SJSA1 (cell line): Measurements from ENCODE around the gene ZNF780B. TPM values are rescaled to one million over a fixed set of nuclear protein-coding genes. Genes with fewer than 3 reads are reported as not detected.

Experiments used
- DNase-seq, 2 experiments: peaks; one replicate each; pipeline ENCODE4 v3.0.0-alpha.2; 2015 to 2020; ENCODE audit warnings: low spot score in 2 of 2, low read depth in 1 of 2
- H3K27ac ChIP-seq: fragments of 250-450 bp; sonication (Bioruptor Pico); 2 replicates; pipeline ENCODE4 v1.5.1; 2020; ENCODE audit warnings: mild to moderate bottlenecking, moderate library complexity
- H3K27me3 ChIP-seq: fragments of 250-450 bp; sonication (Bioruptor Pico); replicated peaks from 2 replicates; pipeline ENCODE4 v1.5.1; 2020; ENCODE audit warnings: mild to moderate bottlenecking, moderate library complexity
- H3K36me3 ChIP-seq: fragments of 250-450 bp; sonication (Bioruptor Pico); 2 replicates; pipeline ENCODE4 v1.5.1; 2020; ENCODE audit warnings: mild to moderate bottlenecking
- H3K4me1 ChIP-seq: fragments of 250-450 bp; sonication (Bioruptor Pico); replicated peaks from 2 replicates; pipeline ENCODE4 v1.6.1; 2021; ENCODE audit warnings: mild to moderate bottlenecking
- H3K4me3 ChIP-seq: fragments of 250-450 bp; sonication (Bioruptor Pico); 2 replicates; pipeline ENCODE4 v1.5.1; 2020; ENCODE audit warnings: mild to moderate bottlenecking
- H3K9me3 ChIP-seq: fragments of 250-450 bp; sonication (Bioruptor Pico); replicated peaks from 2 replicates; pipeline ENCODE4 v1.5.1; 2020; ENCODE audit warnings: mild to moderate bottlenecking
- total RNA-seq: library from RNA; depleted of rRNA; stranded (reverse); fragments of >200 nt; shearing (Covaris generic); gene quantifications from 2 replicates; pipeline ENCODE4 v1.2.3, GENCODE V29; 2014; rRNA removed

ZNF780B gene
- total RNA-seq, result 17.1 and 55.6 TPM in 2 replicates

DNA sequence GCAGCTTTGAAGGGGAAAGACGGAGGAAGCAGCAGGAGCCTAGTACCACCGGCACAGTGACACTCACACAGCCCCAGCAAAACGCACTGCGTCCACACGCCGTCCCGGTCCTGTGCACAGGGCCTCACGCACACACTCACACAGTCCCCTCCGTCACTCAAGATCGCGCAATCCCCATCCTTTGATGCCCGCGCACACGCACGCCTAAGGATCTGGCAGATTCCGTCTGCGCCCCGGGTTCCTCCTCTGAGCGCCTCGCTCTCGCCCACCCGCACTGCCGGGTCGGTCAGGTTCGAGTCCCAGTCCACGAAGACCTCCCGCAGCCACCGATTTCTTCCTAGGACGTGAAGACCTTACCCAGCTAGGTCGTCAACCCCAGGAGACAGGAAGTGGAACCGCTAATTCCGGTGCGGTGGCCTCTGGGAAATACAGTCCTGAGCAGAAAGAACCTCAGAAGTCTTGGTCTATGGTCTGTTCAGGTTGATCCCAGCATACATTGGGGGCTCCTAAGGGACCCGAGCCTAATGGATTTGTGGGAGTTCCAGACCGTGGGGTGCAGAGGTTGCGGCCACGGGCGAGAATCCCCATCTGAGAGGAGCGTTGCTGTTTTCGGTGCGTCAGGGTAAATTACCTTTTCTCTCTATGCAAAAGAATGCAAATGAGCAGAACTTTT is at the start of gene ZNF780B:
Gene ZNF780B, minus strand, starts transcription at position 400 of the 673 bp plus-strand sequence. CDS start 5,899 bp downstream, outside the sequence.
- H3K4me1 ChIP-seq, result no peaks in the 10 kb centered on the region
- peaks cover 6% of the 10 kb centered on the region for H3K36me3 ChIP-seq
- H3K4me3 ChIP-seq, result peak within 1 kb of the TSS; percentile 66
- 0 out of 2 replicates have a peak within 1 kb of the TSS, but pooled peaks have one; percentile 11 for H3K27ac ChIP-seq
- no peaks in the 10 kb centered on the region for H3K27me3 ChIP-seq
- peak; percentile 53 to 61 for DNase-seq
- H3K9me3 ChIP-seq, result peaks cover 10% of the 10 kb centered on the region; the same call in 1 of the 2 replicates

DNA sequence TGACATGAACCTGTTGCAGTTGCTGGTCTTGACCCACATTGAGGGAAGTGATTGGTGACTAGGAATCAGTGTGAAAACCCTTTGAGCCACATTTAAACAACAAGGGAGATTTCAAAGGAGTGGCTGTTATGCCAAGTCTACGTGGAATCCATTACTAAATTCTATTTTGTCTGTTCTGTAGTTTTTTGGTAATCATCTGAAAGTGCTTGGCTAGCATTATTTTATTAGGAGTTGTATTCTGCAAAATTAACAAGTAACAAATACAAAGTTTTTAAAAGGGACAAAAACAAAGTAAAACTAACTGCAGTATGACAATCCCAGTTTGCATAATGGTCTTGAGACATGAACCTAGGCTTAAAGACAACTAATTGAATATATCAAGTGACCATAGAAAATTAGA is 48.7 kb upstream of the ZNF780B start:
- Histone ChIP-seq H3K4me3 (no peak overlapping the region), H3K27ac (no peak overlapping the region), H3K36me3 (no peaks in the 10 kb centered on the region), H3K9me3 (no peaks in the 10 kb centered on the region), H3K4me1 (no peaks in the 10 kb centered on the region), H3K27me3 (peaks cover 13% of the 10 kb centered on the region; the same call in 1 of the 2 replicates)
- no peak for DNase-seq

DNA sequence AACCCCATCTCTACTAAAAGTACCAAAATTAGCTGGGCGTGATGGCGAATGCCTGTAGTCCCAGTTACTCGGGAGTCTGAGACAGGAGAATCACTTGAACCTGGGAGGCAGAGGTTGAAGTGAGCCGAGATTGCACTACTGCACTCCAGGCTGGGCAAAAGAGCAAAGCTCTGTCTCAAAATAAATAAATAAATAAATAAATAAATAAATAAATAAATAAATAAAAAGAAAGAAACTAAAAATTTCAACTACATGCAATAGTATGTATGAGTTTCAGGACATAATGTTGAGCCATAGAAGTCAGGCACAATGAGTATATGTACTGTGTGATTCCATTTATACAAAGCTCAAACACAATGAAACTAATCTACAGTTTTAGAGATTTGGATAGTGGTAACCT is 47.6 kb upstream of the ZNF780B start:
- no peak for DNase-seq
- no peaks in the 10 kb centered on the region for H3K4me1 ChIP-seq
- no peaks in the 10 kb centered on the region for H3K36me3 ChIP-seq
- H3K4me3 ChIP-seq, result no peak overlapping the region
- no peak overlapping the region for H3K27ac ChIP-seq
- no peaks in the 10 kb centered on the region for H3K9me3 ChIP-seq
- H3K27me3 ChIP-seq, result peaks cover 13% of the 10 kb centered on the region; the same call in 1 of the 2 replicates

DNA sequence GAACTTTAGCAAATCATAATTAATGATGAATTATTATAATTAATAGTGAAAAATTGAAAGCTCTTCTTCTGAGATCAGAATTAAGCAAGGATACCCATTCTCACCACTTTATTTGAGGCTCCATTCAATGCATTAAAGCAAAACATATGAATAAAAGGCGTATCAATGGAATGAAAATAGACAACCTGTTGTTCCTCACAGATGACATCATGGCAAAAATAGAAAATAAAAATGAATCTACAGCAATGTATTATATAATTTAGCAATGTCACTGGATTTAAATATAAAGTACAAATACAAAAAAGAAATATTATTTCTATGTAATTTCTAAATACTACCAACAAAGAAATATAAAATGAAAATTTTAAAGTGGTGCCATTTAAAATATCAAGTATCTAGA is 45.8 kb upstream of the ZNF780B start:
- Histone ChIP-seq H3K4me3 (no peak overlapping the region), H3K36me3 (no peaks in the 10 kb centered on the region), H3K27ac (no peak overlapping the region), H3K9me3 (no peaks in the 10 kb centered on the region), H3K4me1 (no peaks in the 10 kb centered on the region), H3K27me3 (peaks cover 13% of the 10 kb centered on the region; the same call in 1 of the 2 replicates)
- DNase-seq, result no peak

DNA sequence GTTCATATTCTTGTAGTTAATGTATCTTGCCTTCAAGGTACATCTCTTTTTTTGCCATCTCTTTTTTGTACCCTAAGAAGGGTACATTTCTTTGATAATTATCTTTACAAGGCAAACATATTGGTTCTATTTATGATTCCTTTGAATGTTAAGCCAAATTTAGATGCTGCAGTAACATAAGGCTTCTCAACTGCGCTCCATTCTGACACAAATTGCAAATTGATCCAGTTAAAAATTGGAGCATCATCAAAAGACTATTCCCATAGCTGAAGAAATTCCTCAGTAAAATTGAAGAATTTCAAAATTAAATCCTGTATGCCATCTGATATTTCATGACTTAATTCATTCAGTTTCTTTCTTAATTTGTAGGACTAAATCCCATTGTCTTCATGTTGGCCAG is 37.4 kb upstream of the ZNF780B start:
- Histone ChIP-seq H3K4me3 (no peak overlapping the region), H3K27me3 (no peaks in the 10 kb centered on the region), H3K4me1 (0 out of 2 replicates have a peak, but pooled peaks cover 5% of the 10 kb centered on the region), H3K9me3 (no peaks in the 10 kb centered on the region), H3K36me3 (peaks cover 3% of the 10 kb centered on the region; the same call in 1 of the 2 replicates), H3K27ac (no peak overlapping the region)
- DNase-seq, result no peak

DNA sequence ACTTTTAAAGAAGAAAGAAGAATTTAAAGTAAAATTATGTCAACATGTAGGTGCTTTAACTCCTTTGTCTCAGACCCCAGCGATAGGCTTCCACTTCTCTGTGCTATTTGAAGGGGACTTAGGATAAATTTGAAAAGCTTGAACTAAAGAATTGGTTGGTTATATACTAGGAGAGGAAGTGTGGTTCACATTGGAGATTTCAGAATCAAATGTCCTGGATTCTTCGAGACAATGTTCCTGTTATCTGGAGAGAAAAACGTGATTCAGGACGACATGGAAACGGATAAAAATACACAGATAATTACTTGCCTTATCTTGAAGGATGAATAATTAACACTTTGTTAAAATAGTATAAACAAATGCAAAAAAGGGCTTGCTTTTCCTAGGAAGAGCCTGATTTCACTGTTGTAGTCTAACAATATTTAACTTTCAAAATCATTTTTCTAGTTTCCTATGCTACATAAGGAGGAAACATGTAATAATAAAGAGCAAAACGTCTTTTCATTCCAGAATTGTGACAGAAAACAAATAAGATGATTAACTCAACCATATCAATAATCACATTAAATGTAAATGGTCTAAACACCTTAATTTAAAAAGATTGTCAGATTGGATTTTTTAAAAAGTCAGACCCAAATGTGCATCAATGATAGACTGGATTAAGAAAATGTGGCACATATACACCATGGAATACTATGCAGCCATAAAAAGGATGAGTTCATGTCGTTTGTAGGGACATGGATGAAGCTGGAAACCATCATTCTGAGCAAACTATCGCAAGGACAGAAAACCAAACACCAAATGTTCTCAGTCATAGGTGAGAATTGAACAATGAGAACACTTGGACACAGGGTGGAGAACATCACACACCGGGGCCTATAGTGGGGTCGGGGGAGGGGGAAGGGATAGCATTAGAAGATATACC is 35.4 kb upstream of the ZNF780B start:
- no peak for DNase-seq
- no peaks in the 10 kb centered on the region for H3K9me3 ChIP-seq
- peak overlapping the region; percentile 75 for H3K4me3 ChIP-seq
- peak overlapping the region; percentile 78 for H3K27ac ChIP-seq
- H3K4me1 ChIP-seq, result 0 out of 2 replicates have a peak, but pooled peaks cover 5% of the 10 kb centered on the region
- H3K36me3 ChIP-seq, result peaks cover 3% of the 10 kb centered on the region; the same call in 1 of the 2 replicates
- no peaks in the 10 kb centered on the region for H3K27me3 ChIP-seq

DNA sequence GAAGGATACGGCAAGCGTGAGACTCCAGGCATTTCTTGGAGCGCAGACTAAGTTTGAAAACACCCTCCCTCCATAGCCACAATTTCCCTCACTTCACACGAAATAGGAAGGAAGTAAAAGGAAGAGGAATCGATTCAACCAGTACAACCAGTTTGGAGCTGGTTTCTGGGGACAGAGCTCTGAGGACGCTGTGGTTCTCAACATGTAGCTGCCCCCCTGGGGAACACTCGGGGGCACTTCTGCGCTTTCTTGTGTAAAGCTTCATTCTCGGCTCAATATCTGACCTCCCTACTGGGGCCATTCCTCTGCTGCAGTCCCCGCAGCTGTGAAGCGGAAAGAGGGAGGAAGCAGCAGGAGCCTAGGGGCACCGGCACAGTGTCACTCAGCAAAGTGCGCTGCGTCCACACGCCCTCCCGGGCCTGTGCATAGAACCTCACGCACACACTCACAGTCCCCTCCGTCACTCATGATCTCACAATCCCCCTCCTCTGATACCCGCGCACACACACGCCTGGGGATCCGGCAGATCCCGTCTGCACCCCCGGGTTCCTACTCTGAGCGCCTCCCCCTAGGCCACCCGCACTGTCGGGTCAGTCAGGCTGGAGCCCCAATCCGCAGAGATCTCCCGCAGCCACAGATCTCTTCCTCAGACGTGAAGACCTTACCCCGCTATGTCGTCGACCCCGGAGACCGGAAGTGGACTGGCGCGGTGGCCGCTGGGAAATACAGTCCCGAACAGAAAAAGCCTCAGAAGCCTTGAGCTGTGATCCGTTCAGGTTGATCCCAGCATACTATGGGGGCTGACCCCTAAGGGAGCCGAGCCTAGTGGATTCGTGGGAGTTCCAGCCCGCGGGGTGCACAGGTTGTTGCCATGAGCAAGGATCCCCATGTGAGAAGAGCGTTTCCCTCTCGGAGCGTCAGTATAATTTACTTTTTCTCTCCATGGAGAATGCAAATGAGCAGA is 34.5 kb upstream of the ZNF780B start, which contains the start of gene ZNF780A:
Gene ZNF780A, minus strand, starts transcription at position 703 of the 964 bp plus-strand sequence. CDS start 6,190 bp downstream, outside the sequence.
- peak within 1 kb of the TSS; percentile 75 for H3K4me3 ChIP-seq
- H3K27me3 ChIP-seq, result no peaks in the 10 kb centered on the region
- H3K4me1 ChIP-seq, result 0 out of 2 replicates have a peak, but pooled peaks cover 5% of the 10 kb centered on the region
- H3K9me3 ChIP-seq, result no peaks in the 10 kb centered on the region
- peak; percentile 73 to 75 for DNase-seq
- H3K36me3 ChIP-seq, result peaks cover 3% of the 10 kb centered on the region; the same call in 1 of the 2 replicates
- H3K27ac ChIP-seq, result peak within 1 kb of the TSS; percentile 78

DNA sequence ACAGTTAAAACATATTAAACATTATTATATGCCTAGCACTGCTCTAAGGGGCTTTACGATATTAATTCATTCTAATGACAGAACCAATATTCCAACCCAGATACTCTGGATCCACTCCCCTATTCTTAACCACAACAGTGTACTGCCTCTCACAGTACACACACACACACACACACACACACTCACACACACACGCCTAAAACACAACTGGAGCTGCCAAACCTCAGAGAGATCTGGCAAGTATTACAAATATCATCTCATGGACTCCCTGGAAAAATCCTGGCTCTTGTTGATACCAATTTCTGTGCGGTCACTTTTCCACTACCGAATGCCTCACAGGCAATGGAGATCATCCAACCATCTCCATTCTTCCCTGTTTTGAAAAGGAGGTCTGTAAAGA is 33.4 kb upstream of the ZNF780B start:
- Histone ChIP-seq H3K27me3 (no peaks in the 10 kb centered on the region), H3K9me3 (no peaks in the 10 kb centered on the region), H3K4me3 (peak overlapping the region; percentile 75; the same call in 1 of the 2 replicates), H3K4me1 (0 out of 2 replicates have a peak, but pooled peaks cover 5% of the 10 kb centered on the region), H3K36me3 (peaks cover 3% of the 10 kb centered on the region; the same call in 1 of the 2 replicates), H3K27ac (no peak overlapping the region)
- no peak for DNase-seq

DNA sequence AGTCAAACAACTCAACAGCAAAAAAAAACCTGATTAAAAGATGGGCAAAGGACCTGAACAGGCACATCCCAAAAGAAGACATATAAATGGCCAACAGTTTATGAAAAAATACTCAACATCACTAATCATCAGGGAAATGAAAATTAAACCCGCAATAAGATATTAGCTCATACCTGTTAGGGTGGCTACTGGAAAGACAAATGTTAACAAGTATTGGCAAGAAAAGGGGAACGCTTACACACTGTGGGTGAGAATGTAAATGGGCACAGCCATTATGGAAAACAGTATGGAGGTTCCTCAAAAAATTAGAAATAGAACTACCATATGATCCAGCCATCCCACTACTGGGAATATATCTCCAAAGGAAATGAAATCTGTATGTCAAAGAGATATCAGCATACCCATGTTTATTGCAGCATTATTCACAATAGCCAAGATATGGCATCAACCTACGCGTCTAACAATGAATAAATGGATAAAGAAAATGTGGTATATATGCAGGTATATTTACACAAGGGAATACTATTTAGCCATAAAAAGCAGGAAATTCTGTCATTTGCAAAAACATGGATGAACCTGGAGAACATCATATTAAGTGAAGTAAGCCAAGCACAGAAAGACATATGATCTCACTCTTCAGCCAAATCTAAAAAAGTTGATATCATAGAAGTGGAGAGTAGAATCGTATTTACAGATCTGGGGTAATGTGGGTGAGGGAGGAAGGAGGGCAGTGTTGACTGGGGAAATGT is 32.4 kb upstream of the ZNF780B start:
- Histone ChIP-seq H3K36me3 (peaks cover 9% of the 10 kb centered on the region; the same call in 1 of the 2 replicates), H3K27me3 (no peaks in the 10 kb centered on the region), H3K27ac (no peak overlapping the region), H3K4me1 (0 out of 2 replicates have a peak, but pooled peaks cover 5% of the 10 kb centered on the region), H3K4me3 (no peak overlapping the region), H3K9me3 (no peaks in the 10 kb centered on the region)
- DNase-seq, result no peak

DNA sequence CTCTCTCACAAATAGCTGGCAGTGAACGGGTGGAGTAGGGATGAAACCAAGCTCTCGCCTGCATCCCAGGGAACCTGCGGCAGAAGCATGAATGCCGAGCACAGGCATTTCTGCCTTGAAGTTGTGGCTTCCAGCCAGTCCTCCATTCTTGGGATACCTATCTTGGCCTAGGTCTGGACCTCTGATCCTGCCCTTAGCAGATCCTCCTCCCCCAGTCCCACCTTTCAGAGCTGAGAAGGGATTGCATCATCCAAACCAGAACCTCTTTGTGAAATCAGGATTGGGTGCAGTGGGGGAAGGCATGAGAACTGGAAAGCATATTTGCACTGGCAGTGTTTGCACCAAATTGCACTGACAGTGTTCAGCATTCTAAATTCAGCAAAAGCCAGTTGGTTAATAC is 28.9 kb upstream of the ZNF780B start:
- Histone ChIP-seq H3K4me1 (0 out of 2 replicates have a peak, but pooled peaks cover 5% of the 10 kb centered on the region), H3K36me3 (peaks cover 37% of the 10 kb centered on the region), H3K9me3 (no peaks in the 10 kb centered on the region; the same call in 1 of the 2 replicates), H3K27ac (no peak overlapping the region), H3K27me3 (no peaks in the 10 kb centered on the region), H3K4me3 (no peak overlapping the region)
- DNase-seq, result no peak

DNA sequence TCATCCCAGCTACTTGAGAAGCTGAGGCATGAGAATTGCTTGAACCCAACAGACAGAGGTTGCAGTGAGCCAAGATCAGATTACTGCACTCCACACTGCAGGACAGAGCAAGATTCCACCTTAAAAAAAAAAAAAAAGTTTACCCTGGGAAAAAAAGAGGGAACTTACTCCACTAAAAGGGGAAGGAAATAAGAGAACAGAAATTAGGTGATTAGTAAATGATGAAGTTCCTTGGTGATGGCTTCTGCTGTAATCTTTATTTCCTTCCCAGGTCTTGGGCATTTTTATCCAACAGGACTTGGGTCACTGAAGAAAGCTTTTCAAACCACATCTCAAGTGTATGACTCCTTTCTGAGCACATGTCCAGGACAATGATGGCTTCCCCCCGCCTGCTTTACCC is 25.4 kb upstream of the ZNF780B start:
- no peaks in the 10 kb centered on the region; the same call in none of the 2 replicates for H3K9me3 ChIP-seq
- no peak overlapping the region for H3K27ac ChIP-seq
- H3K36me3 ChIP-seq, result peaks cover 60% of the 10 kb centered on the region
- no peaks in the 10 kb centered on the region for H3K27me3 ChIP-seq
- DNase-seq, result no peak
- no peak overlapping the region for H3K4me3 ChIP-seq
- H3K4me1 ChIP-seq, result no peaks in the 10 kb centered on the region

DNA sequence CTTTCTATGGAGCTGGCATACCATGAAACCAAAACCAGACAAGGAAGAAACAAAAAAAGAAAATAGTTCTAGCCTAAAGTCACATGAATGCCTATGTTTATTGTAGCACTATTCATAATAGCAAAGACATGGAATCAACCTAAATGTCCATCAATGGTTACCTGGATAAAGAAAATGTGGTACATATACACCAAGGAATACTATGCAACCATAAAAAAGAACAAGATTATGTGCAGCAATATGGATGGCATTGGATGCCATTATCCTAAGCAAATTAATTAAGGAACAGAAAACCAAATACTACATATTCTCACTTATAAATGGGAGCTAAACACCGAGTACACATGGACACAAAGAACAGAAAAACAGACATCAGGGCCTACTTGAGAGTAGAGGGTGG is 24.3 kb upstream of the ZNF780B start:
- Histone ChIP-seq H3K9me3 (no peaks in the 10 kb centered on the region; the same call in none of the 2 replicates), H3K36me3 (peaks cover 72% of the 10 kb centered on the region)
- DNase-seq, result no peak

More for the DNA sequence above, 24.3 kb upstream of the ZNF780B start:
- H3K4me3 ChIP-seq, result no peak overlapping the region
- no peak overlapping the region for H3K27ac ChIP-seq
- no peaks in the 10 kb centered on the region for H3K4me1 ChIP-seq
- H3K27me3 ChIP-seq, result no peaks in the 10 kb centered on the region
